ENCODE measurements around the gene PCNT. TPM values are rescaled to one million over a fixed set of nuclear protein-coding genes. Genes with fewer than 3 reads are reported as not detected.

PCNT gene
- total and polyA plus RNA-seq, 2 of the 8 experiments (the other 6 are each of a cell fraction or from before 2014, with no cell fraction given) = 9.9 to 45.1 TPM

- TF ChIP-seq GABPA (IDR thresholded peaks at IDR 0.05; ENCODE audit: borderline replicate concordance, insufficient read depth, low read length) (no peak), CHD7 (IDR thresholded peaks at IDR 0.05; ENCODE audit: insufficient replicate concordance, low read length) (no peak), CHD2 (IDR thresholded peaks at IDR 0.05; ENCODE audit: low read length) (peak; percentile 76), CBX5 (IDR thresholded peaks at IDR 0.05; ENCODE audit: low read depth, low read length) (no peak), CHD1 (IDR thresholded peaks at IDR 0.05; ENCODE audit: low read depth, low read length) (no peak), SP1 (IDR thresholded peaks at IDR 0.05; ENCODE audit: low read depth, low read length) (peak; percentile 95), TAF1 (IDR thresholded peaks at IDR 0.05; ENCODE audit: low read depth, low read length) (peak; percentile 94), NRF1 (IDR thresholded peaks at IDR 0.05; ENCODE audit: low read depth, low read length) (peak; percentile 62; the same call in 1 of the 2 replicates), CTBP2 (IDR thresholded peaks at IDR 0.05; ENCODE audit: borderline replicate concordance, insufficient read depth, insufficient read length, low read length) (no peak)
- TF ChIP-seq, protein P1, sequence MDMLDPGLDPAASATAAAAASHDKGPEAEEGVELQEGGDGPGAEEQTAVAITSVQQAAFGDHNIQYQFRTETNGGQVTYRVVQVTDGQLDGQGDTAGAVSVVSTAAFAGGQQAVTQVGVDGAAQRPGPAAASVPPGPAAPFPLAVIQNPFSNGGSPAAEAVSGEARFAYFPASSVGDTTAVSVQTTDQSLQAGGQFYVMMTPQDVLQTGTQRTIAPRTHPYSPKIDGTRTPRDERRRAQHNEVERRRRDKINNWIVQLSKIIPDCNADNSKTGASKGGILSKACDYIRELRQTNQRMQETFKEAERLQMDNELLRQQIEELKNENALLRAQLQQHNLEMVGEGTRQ (IDR thresholded peaks at IDR 0.05; ENCODE audit: low read length) = no peak
Observed at GRCh38 chr21:46323710-46324389, at the start of gene PCNT, which contains the start of gene C21orf58 (continued).
